ENCODE results near the gene GPRIN3. TPM values are rescaled to one million over a fixed set of nuclear protein-coding genes. Genes with fewer than 3 reads are reported as not detected.

Gene GPRIN3
- polyA plus RNA-seq, 1 donor (not counting 4 experiments of a cell fraction or from before 2014, with no cell fraction given) = not detected

DNA sequence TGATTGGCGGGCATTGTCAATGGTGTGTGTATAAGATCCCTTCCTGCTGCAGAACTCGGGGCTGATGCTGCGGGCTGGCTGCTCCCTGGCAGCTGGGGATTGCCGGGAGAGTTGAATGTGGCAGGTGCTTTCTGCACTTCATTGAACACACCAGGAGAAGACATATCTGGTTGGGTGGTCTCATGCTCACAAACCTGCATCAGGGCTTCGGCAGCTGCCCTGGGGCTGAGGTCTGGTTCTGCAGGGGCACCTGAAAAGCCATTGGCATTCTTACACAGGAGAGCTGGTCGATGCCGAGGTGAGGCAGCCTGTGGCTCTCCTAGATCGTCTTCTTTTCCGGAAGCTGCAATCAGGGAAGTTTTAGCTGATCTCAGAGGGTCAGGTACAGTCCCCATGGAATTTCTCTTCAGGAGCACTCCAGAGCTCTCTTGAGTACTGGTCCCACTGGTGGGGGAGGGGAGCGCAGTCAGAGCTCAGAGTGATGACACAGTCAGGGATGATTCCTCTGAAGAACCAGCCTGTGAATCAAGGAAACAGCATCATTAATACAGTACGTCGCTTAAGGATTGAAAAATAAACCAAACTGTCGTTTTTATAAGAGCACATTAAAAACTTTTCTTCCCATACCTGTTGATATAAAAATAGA is 57.8 kb downstream of the GPRIN3 start:
- Histone ChIP-seq H3K36me3 (ENCODE audit: control insufficient read depth in 2 of 2, extremely low read depth in 1 of 2, insufficient read depth in 2 of 2, low read length in 2 of 2) (no peaks in the 10 kb centered on the region), H3K79me2 (ENCODE audit: control insufficient read depth, insufficient read depth, low read length) (no peaks in the 10 kb centered on the region), H3K9me3 (ENCODE audit: control insufficient read depth, low read depth, low read length) (no peaks in the 10 kb centered on the region), H3K9me1 (ENCODE audit: control insufficient read depth, extremely low read depth, insufficient read depth, low read length) (no peaks in the 10 kb centered on the region), H3K4me3 (ENCODE audit: control insufficient read depth in 2 of 3, extremely low read depth in 1 of 3, insufficient read depth in 2 of 3, low read depth in 1 of 3, low read length in 3 of 3) (no peak overlapping the region), H3K4me1 (ENCODE audit: control insufficient read depth, extremely low read depth, insufficient read depth, low read length) (no peaks in the 10 kb centered on the region), H3K27ac (ENCODE audit: control insufficient read depth, insufficient read depth, low read length) (no peak overlapping the region), H3K27me3 (ENCODE audit: control insufficient read depth, extremely low read depth, insufficient read depth, low read length) (peaks cover 23% of the 10 kb centered on the region), H3K4me2 (ENCODE audit: control insufficient read depth, extremely low read depth, insufficient read depth, low read depth, low read length) (no peak overlapping the region), H2AFZ (ENCODE audit: control insufficient read depth, low read length) (no peak overlapping the region), H4K20me1 (ENCODE audit: control insufficient read depth, extremely low read depth, insufficient read depth, low read length) (no peaks in the 10 kb centered on the region), H3K9ac (ENCODE audit: control insufficient read depth, extremely low read depth, insufficient read depth, low read length) (no peak overlapping the region)
- no peak for FAIRE-seq
- no peak for DNase-seq (ENCODE audit: low read depth, low spot score)
- dilution Hi-C loops (cut with MboI; ENCODE audit: extremely low pct_ligation_motif_present, low sequenced_read_pairs) = no loop called here
- TF ChIP-seq, protein P1, sequence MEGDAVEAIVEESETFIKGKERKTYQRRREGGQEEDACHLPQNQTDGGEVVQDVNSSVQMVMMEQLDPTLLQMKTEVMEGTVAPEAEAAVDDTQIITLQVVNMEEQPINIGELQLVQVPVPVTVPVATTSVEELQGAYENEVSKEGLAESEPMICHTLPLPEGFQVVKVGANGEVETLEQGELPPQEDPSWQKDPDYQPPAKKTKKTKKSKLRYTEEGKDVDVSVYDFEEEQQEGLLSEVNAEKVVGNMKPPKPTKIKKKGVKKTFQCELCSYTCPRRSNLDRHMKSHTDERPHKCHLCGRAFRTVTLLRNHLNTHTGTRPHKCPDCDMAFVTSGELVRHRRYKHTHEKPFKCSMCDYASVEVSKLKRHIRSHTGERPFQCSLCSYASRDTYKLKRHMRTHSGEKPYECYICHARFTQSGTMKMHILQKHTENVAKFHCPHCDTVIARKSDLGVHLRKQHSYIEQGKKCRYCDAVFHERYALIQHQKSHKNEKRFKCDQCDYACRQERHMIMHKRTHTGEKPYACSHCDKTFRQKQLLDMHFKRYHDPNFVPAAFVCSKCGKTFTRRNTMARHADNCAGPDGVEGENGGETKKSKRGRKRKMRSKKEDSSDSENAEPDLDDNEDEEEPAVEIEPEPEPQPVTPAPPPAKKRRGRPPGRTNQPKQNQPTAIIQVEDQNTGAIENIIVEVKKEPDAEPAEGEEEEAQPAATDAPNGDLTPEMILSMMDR (optimal IDR thresholded peaks at IDR 0.05 in 1 of 3, IDR thresholded peaks at IDR 0.05 in 1 of 3, conservative IDR thresholded peaks at IDR 0.05 in 1 of 3; ENCODE audit: extremely low read depth in 1 of 3, insufficient read depth in 2 of 3, low read length in 3 of 3) = no peak
- no peak for TF ChIP-seq EZH2 (IDR thresholded peaks at IDR 0.05; ENCODE audit: low read length)

DNA sequence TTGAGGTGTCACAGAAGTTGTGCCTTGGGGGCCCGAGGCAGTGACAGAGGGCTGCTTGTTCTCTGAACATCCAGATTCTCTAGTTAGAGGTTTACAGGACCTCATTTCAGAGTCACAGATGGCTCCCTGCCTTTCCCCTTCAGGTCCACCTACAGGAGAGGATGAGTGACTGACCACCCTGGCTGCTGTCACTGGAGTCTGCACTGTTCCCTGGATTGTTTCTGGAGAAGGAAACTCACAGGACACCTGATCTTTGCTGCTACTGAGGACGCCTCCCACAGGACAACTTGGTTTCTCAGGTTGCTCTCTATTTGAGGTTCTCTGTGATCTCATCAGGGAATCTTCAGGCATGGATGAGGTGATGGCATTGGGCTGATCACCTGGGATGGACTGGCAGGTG is 58.3 kb downstream of the GPRIN3 start:
- Histone ChIP-seq H3K9me1 (ENCODE audit: control insufficient read depth, extremely low read depth, insufficient read depth, low read length) (no peaks in the 10 kb centered on the region), H3K4me1 (ENCODE audit: control insufficient read depth, extremely low read depth, insufficient read depth, low read length) (no peaks in the 10 kb centered on the region), H2AFZ (ENCODE audit: control insufficient read depth, low read length) (no peak overlapping the region), H3K9me3 (ENCODE audit: control insufficient read depth, low read depth, low read length) (no peaks in the 10 kb centered on the region), H3K36me3 (ENCODE audit: control insufficient read depth in 2 of 2, extremely low read depth in 1 of 2, insufficient read depth in 2 of 2, low read length in 2 of 2) (no peaks in the 10 kb centered on the region), H3K4me2 (ENCODE audit: control insufficient read depth, extremely low read depth, insufficient read depth, low read depth, low read length) (peak overlapping the region; percentile 29), H3K79me2 (ENCODE audit: control insufficient read depth, insufficient read depth, low read length) (no peaks in the 10 kb centered on the region), H3K27me3 (ENCODE audit: control insufficient read depth, extremely low read depth, insufficient read depth, low read length) (peaks cover 23% of the 10 kb centered on the region), H3K9ac (ENCODE audit: control insufficient read depth, extremely low read depth, insufficient read depth, low read length) (no peak overlapping the region), H3K4me3 (ENCODE audit: control insufficient read depth in 2 of 3, extremely low read depth in 1 of 3, insufficient read depth in 2 of 3, low read depth in 1 of 3, low read length in 3 of 3) (no peak overlapping the region), H3K27ac (ENCODE audit: control insufficient read depth, insufficient read depth, low read length) (no peak overlapping the region), H4K20me1 (ENCODE audit: control insufficient read depth, extremely low read depth, insufficient read depth, low read length) (no peaks in the 10 kb centered on the region)
- FAIRE-seq = no peak
- dilution Hi-C loops (cut with MboI; ENCODE audit: extremely low pct_ligation_motif_present, low sequenced_read_pairs) = no loop called here
- DNase-seq (ENCODE audit: low read depth, low spot score) = no peak
- TF ChIP-seq EZH2 (IDR thresholded peaks at IDR 0.05; ENCODE audit: low read length) = no peak
- TF ChIP-seq, protein P1 (optimal IDR thresholded peaks at IDR 0.05 in 1 of 3, IDR thresholded peaks at IDR 0.05 in 1 of 3, conservative IDR thresholded peaks at IDR 0.05 in 1 of 3; ENCODE audit: extremely low read depth in 1 of 3, insufficient read depth in 2 of 3, low read length in 3 of 3) = no peak

Data from keratinocyte (primary cell).